Measurements from ENCODE around the gene FRMD1.

- TF ChIP-seq CTCF (IDR thresholded peaks at IDR 0.05), result no peak
- TF ChIP-seq POLR2A (IDR thresholded peaks at IDR 0.05), result no peak
Observed at GRCh38 chr6:168058691-168059551, 20.1 kb downstream of the FRMD1 start.
